GM12878 (cell line): ENCODE data around the gene PHLDB3. TPM values are rescaled to one million over a fixed set of nuclear protein-coding genes. Genes with fewer than 3 reads are reported as not detected.

Experiments
- BACH1 ChIP-seq: fragments of 450-650 bp; IDR thresholded peaks from 2 replicates; pipeline ENCODE4 v1.6.1; 2017; ENCODE audit warnings: mild to moderate bottlenecking, borderline replicate concordance
- NFIC ChIP-seq: IDR thresholded peaks from 2 replicates; pipeline ENCODE4 v1.6.1; 2012; ENCODE audit warnings: low read depth, mild to moderate bottlenecking, inconsistent platforms, low read length, moderate library complexity
- NFYB ChIP-seq: IDR thresholded peaks from 2 replicates; pipeline ENCODE4 v1.6.1; 2011; ENCODE audit warnings: low read depth, mild to moderate bottlenecking, low read length, improper control_type of control experiment, moderate library complexity; ENCODE audit not compliant: insufficient read depth
- SPI1 ChIP-seq: IDR thresholded peaks from 2 replicates; pipeline ENCODE4 v1.6.1; 2011; ENCODE audit warnings: low read depth, mild to moderate bottlenecking, low read length, moderate library complexity, borderline replicate concordance; ENCODE audit not compliant: insufficient read depth
- ZNF622 ChIP-seq: fragments of 450-650 bp; IDR thresholded peaks from 2 replicates; pipeline ENCODE4 v1.6.1; 2017; ENCODE audit warnings: mild to moderate bottlenecking, inconsistent platforms
- polyA plus RNA-seq, 11 experiments: library from polyadenylated mRNA; depleted of rRNA in 4 of 11; unstranded in 6 of 11; stranded (reverse) in 5 of 11; fragments of >200 nt; fragmentation: Nextera tagmentation in 4 of 11; fragmentation: Illumina TruSeq in 1 of 11; extraction: Ambion mirVana in 4 of 11; extraction: Trizol in 1 of 11; gene quantifications; 1 replicate in 1 of 11; 2 replicates in 10 of 11; pipeline versions ENCODE4 v1.2.1 to v1.2.3, GENCODE V29; 2011 to 2016; ENCODE audit warnings: inconsistent platforms in 2 of 11, missing spikeins in 2 of 11, low read depth in 1 of 11
- total RNA-seq, 4 experiments: library from RNA; depleted of rRNA in 3 of 4; stranded (reverse); fragments of >200 nt in 3 of 4; fragmentation: Illumina TruSeq in 1 of 4; extraction: Trizol in 1 of 4; gene quantifications; 2 replicates each; pipeline versions ENCODE4 v1.2.1 to v1.2.3, GENCODE V29; 2013 to 2021
- TF ChIP-seq, protein P1 (sequence below): fragments of 450-650 bp; IDR thresholded peaks from 2 replicates; pipeline ENCODE4 v1.6.1; 2016; ENCODE audit warnings: mild to moderate bottlenecking, moderate library complexity, borderline replicate concordance
- TF ChIP-seq, protein P2 (sequence below): fragments of 150-350 bp; IDR thresholded peaks from 2 replicates; pipeline ENCODE4 v1.6.1; 2014; ENCODE audit warnings: mild to moderate bottlenecking, low read depth, low read length

PHLDB3 gene
- total and polyA plus RNA-seq, 10 of the 15 experiments (the other 5 are each of a cell fraction or from before 2014, with no cell fraction given), result 0.13 to 13.0 (median 5.5) TPM

DNA sequence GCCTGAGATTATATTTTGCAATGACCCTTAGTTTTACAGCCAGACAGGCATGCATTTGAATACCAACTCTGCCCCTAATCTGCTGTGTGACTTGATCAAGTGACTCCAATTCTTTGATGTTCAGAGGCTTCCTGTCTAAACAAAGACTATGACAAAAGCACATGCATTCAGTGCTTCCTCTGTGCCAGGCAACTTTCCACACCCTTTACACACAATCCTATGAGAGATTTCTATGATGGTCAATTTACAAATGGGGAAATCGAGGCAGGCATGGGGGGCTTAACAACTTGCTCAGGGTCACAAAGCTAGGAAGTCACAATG, 35.4 kb downstream of the PHLDB3 start (continued):
- TF ChIP-seq, protein P1, sequence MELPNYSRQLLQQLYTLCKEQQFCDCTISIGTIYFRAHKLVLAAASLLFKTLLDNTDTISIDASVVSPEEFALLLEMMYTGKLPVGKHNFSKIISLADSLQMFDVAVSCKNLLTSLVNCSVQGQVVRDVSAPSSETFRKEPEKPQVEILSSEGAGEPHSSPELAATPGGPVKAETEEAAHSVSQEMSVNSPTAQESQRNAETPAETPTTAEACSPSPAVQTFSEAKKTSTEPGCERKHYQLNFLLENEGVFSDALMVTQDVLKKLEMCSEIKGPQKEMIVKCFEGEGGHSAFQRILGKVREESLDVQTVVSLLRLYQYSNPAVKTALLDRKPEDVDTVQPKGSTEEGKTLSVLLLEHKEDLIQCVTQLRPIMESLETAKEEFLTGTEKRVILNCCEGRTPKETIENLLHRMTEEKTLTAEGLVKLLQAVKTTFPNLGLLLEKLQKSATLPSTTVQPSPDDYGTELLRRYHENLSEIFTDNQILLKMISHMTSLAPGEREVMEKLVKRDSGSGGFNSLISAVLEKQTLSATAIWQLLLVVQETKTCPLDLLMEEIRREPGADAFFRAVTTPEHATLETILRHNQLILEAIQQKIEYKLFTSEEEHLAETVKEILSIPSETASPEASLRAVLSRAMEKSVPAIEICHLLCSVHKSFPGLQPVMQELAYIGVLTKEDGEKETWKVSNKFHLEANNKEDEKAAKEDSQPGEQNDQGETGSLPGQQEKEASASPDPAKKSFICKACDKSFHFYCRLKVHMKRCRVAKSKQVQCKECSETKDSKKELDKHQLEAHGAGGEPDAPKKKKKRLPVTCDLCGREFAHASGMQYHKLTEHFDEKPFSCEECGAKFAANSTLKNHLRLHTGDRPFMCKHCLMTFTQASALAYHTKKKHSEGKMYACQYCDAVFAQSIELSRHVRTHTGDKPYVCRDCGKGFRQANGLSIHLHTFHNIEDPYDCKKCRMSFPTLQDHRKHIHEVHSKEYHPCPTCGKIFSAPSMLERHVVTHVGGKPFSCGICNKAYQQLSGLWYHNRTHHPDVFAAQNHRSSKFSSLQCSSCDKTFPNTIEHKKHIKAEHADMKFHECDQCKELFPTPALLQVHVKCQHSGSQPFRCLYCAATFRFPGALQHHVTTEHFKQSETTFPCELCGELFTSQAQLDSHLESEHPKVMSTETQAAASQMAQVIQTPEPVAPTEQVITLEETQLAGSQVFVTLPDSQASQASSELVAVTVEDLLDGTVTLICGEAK, result no peak
- no peak for TF ChIP-seq SPI1
- TF ChIP-seq NFYB, result no peak
- TF ChIP-seq, protein P2, sequence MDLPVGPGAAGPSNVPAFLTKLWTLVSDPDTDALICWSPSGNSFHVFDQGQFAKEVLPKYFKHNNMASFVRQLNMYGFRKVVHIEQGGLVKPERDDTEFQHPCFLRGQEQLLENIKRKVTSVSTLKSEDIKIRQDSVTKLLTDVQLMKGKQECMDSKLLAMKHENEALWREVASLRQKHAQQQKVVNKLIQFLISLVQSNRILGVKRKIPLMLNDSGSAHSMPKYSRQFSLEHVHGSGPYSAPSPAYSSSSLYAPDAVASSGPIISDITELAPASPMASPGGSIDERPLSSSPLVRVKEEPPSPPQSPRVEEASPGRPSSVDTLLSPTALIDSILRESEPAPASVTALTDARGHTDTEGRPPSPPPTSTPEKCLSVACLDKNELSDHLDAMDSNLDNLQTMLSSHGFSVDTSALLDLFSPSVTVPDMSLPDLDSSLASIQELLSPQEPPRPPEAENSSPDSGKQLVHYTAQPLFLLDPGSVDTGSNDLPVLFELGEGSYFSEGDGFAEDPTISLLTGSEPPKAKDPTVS, result no peak
- no peak for TF ChIP-seq BACH1
- TF ChIP-seq ZNF622, result no peak
- no peak for TF ChIP-seq NFIC
